ENCODE results near the gene NLRP7.
"Not testable (repeated sequence)": the region's sequence is repeated elsewhere in the genome, so short reads cannot be mapped to it uniquely, and the experiment has no call there.

Gene NLRP7

DNA sequence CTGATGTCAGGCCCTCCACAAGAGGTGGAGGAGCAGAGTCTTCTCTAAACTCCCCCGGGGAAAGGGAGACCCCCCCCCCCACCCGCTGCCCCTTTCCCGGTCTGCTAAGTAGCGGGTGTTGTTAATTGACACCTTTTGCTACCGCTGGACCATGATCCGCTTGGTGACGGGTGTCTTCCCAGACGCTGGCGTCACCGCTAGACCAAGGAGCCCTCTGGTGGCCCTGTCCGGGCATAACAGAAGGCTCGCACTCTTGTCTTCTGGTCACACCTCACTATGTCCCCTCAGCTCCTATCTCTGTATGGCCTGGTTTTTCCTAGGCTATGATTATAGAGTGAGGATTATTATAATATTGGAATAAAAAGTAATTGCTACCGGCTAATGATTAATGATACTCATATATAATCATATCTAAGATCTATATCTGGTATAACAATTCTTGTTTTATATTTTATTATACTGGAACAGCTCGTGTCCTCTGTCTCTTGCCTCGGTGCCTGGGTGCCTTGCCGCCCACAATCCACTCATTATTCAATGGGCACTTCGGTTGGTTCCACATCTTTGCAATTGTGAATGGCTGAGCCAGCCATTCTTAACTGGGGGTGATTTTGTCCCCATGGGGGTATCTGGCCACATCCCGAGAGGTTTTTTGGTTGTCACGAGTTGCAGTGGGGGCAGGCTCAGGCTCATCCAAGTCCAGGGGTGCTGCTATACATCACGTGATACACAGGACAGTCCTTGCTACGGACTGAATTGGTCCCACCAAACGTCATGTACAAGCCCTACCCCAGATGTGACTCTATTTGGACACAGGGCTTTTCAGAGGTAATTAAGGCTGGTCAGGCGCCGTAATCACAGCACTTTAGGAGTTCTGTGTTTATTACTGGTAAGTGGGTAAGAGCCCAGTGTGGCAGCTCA, 27.4 kb downstream of the NLRP7 start:
- not testable (repeated sequence) for DNase-seq (ENCODE audit: low read depth in 1 of 2, low spot score in 1 of 2)

DNA sequence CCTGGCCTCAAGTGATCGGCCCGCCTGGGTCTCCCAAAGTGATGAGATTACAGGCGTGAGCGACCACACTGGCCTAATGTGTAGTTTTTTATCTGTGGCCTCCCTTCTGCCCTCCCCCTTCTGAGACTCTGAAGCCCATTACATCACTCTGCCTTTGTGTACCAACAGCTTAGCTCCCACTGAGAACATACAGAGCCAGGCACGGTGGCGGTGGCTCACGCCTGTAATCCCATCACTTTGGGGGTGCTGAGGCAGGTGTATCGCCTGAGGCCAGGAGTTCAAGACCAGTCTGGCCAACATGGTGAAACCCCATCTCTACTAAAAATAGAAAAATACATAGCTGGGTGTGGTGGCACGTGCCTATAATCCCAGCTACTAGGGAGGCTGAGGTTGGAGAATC, 28.8 kb downstream of the NLRP7 start:
- DNase-seq (ENCODE audit: low read depth in 1 of 2, low spot score in 1 of 2): no peak

DNA sequence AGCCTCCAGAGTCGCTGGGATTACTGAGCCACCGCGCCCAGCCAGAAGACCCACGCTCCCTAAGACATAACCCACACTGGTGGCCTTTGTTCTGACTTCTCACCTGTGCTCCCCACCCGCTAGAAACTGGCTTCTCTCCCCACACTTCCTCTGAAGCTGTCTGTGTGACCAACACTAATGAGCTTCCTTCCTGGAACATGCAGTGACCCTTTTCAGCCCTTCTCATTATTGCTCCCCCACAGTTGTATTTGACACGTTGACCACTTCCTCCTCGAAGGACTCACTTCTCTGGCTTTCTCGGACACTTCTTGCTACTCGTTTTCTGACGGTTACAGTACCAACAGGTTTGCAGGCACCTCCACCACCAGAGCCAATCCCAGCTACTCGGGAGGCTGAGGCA, 30.5 kb downstream of the NLRP7 start:
- DNase-seq (ENCODE audit: low read depth in 1 of 2, low spot score in 1 of 2): no peak

DNA sequence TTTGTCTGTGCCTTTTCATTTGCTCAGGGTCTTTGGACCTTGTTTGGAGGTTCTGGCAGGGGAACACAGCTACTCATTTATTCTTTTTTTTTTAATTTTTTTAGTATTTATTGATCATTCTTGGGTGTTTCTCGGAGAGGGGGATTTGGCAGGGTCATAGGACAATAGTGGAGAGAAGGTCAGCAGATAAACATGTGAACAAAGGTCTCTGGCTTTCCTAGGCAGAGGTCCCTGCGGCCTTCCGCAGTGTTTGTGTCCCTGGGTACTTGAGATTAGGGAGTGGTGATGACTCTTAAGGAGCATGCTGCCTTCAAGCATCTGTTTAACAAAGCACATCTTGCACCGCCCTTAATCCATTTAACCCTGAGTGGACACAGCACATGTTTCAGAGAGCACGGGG, 39.4 kb downstream of the NLRP7 start:
- DNase-seq (ENCODE audit: low read depth in 1 of 2, low spot score in 1 of 2): not testable (repeated sequence)

DNA sequence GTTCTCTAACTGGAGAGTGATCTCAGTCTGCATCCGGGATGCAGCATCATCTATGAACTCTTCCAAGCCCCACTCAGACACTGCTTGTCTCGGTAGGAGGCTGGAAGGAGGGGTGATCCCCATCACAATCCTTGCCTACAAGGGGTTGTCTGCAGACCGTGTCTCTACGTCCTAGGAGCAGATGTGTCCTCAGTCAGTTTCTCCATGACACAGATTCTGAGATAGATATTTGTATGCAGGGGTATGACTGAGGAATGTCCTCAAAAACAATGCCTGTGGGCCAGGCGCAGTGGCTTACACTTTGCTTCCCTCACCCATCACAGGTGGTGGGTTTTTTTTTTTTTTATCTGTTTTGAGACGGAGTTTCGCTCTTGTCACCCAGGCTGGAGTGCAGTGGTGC, 40.5 kb downstream of the NLRP7 start:
- no peak for DNase-seq (ENCODE audit: low read depth in 1 of 2, low spot score in 1 of 2)

DNA sequence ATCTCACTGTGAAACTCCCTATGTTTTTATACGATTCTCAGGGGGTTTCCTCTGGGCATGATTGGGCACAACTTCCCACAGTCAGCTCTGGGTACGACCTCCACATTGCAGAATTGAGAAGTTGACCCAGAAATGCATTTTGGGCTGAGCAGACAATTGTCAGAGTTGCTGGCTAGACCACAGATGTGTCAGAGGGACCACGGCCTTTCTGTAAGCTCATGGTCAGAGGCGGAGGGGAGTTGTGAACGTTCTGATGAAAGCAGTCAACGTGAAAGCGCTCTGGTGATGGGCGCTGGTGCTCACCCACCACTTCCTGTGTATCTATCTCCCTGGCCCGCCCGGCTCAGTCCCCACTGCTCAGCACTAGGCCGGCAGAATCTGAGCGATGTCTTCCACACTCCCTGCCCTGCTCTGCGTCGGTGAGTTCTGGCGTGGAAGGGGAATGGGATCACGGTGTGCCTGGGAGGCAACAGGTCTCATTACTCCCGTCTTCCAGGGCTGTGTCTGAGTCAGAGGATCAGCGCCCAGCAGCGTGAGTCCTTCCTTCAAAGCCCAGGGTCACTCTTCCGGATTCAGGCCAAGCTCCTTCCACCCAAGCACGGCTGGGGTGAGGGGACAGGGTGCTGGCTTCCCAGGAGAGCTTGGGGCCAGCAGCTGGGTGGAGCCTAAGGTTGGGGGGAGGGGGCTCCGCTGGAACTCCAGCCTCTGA, 41.4 kb downstream of the NLRP7 start, which contains the start of gene NCR1:
TSS of gene NCR1 (plus strand) at position 346 of the 709 bp plus-strand sequence. CDS start at position 386, 40 bp downstream.
- no peak for DNase-seq (ENCODE audit: low read depth in 1 of 2, low spot score in 1 of 2)

DNA sequence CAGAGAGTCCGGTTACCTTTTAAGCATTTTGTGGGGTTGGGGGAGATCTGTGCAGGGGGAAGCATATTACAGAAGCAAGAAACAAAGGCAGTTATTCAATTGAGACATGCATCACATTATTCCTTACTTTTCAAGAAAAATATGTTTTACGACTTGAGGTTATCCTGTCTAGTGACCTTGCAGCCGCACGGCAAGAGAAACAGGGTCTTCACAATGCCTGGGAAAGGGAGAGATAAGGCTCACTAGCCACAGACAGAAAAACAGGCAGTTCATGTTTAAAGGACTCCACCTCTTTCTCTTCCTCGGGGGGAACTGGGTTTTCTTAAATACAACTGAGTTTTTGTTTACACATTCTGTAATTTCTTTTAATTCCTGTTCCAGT, 41.9 kb downstream of the NLRP7 start:
- DNase-seq (ENCODE audit: low read depth in 1 of 2, low spot score in 1 of 2): no peak

DNA sequence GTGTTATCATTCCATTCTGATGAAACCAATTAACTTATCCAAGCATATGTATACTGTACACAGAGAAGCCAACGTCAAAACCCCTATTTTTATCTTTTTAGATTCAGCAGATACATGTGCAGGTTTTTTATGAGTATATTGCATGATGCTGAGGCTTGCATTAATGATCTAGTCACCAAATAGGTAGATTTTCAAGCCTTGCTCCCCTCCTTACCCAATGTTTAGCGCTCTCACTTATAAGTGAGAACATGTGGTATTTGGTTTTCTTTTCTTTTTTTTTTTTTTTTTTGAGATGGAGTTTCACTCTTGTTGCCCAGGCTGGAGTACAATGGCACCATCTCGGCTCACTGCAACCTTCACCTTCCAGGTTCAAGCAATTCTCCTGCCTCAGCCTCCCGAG, 43.1 kb downstream of the NLRP7 start:
- DNase-seq (ENCODE audit: low read depth in 1 of 2, low spot score in 1 of 2): not testable (repeated sequence)

DNA sequence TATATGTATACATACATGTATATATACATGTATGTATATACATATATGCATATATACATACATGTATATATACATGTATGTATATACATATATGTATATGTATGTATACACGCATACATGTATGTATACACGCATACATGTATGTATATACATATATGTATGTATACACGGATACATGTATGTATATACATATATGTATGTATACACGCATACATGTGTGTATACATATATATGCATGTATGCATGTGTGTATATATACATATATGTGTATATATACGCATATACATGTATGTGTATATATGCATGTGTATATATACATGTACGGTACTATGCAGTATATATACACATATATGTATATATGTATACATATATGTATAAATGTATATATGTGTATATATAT, 44.0 kb downstream of the NLRP7 start:
- DNase-seq (ENCODE audit: low read depth in 1 of 2, low spot score in 1 of 2): no peak

DNA sequence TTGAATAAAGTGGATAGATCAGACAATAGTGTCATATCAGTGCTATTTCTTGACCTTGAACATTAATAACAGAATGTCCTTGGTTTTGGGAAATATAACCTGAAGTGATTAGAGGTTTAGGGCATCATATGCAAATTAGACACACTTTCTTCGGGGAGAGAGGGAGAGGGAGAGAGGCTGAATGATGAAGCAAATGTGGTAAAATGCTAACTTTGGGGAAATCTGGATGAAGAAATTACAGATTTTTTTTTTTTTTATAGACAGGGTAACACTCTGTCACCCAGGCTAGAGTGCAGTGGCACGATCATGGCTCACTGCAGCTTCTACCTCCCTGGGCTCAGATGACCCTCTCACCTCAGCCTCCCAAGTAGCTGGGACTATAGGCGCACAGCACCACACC, 45.3 kb downstream of the NLRP7 start:
- DNase-seq (ENCODE audit: low read depth in 1 of 2, low spot score in 1 of 2): no peak

DNA sequence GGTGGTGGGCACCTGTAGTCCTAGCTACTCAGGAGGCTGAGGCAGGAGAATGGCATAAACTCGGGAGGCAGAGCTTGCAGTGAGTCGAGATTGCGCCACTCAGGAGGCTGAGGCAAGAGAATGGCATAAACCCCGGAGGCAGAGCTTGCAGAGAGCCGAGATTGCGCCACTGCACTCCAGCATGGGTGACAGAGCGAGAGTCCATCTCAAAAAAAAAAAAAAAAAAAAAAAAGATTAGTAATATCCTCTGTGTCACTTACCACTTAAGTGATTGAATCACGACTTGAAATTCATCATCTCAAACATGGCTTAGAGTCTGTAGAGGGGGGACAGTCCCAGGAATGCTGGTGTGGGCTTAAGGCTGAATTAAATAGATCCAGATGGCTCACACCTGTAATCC, 46.2 kb downstream of the NLRP7 start:
- DNase-seq (ENCODE audit: low read depth in 1 of 2, low spot score in 1 of 2): not testable (repeated sequence)

DNA sequence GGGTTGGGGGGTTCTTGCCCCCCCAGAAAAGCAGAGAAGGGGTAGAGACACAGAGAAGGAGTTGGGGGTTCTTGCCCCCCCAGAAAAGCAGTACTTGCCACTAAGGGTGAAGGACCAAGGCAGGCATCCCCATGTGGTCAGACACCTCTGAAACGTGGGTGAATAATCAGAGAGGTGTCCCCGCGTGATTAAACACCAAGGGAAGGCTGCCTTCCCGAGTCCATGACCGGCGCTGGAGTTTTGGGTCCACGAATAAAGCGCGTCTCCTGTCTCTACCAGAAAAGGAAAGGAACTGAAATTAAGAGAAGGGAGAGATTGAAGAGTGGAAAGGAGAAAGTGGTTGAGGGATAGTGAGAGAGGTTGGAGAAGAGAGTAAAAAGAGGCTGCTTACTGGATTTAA, 47.7 kb downstream of the NLRP7 start:
- DNase-seq (ENCODE audit: low read depth in 1 of 2, low spot score in 1 of 2): not testable (repeated sequence)

DNA sequence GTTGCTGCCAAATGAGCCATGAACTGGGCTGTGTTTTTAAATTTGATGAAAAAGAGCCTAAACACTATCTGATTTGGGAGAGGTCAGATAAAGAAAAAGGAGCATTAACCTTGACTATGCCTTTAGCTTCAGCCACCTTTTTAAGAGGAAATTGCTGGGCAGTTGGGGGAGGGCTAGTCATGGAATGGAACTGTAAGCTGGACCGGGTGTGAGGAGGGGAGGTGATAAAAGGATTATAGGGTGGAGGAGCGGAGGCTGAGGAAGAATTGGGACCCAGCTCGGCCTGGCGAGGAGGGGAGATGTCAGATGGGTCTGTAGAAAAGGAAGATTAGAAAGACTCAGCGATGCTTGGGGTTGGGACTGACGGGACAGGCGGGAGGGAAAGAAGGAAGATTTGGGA, 48.6 kb downstream of the NLRP7 start:
- DNase-seq (ENCODE audit: low read depth in 1 of 2, low spot score in 1 of 2): not testable (repeated sequence)

DNA sequence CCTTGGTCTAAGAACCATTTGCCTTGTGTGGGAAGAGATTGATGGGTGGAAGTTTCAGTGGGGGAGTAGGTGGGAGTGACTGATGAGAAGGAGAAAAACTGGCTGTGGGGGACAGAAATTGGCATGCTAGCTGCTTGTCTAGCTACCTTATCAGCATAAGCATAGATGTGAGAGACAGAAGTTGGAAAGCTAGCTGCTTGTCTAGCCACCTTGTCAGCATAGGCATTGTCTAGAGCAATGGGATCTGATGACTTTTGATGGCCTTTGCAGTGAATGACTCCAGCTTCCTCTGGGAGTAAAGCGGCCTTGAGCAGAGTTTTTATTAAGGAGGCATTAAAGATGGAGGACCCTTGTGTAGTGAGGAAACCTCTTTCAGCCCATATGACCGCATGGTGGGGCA, 51.3 kb downstream of the NLRP7 start:
- DNase-seq (ENCODE audit: low read depth in 1 of 2, low spot score in 1 of 2): no peak

DNA sequence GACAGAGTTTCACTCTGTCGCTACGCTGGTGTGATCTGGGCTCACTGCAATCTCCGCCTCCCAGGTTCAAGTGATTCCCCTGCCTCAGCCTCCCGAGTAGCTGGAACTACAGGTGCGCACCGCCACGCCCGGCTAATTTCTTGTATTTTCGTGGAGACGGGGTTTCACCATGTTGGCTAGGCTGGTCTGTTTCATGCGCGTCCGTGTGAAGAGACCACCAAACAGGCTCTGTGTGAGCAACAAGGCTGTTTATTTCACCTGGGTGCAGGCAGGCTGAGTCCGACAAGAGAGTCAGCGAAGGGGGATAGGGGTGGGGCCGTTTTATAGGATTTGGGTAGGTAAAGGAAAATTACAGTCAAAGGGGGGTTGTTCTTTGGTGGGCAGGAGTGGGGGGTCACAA, 53.2 kb downstream of the NLRP7 start:
- not testable (repeated sequence) for DNase-seq (ENCODE audit: low read depth in 1 of 2, low spot score in 1 of 2)

DNA sequence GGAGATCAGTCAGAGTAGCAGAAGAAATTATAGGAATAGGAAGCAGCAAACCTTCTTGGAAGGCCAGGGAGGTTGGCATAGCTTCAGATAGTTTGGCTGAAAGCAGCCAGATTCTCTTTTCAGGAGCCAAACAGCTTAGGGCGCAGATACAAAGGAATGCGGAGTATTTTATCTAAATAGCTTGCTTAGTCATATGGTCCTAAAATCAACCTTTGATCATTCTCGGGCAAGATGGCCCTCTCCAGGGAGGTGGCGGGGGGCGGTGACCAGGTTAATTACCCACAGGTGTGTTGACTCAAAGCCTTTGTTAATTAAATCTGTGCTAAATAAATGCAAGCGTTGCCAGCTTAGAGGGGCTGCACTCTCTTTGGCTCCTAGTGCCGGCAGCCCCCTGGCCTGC, 53.9 kb downstream of the NLRP7 start:
- DNase-seq (ENCODE audit: low read depth in 1 of 2, low spot score in 1 of 2): no peak

DNA sequence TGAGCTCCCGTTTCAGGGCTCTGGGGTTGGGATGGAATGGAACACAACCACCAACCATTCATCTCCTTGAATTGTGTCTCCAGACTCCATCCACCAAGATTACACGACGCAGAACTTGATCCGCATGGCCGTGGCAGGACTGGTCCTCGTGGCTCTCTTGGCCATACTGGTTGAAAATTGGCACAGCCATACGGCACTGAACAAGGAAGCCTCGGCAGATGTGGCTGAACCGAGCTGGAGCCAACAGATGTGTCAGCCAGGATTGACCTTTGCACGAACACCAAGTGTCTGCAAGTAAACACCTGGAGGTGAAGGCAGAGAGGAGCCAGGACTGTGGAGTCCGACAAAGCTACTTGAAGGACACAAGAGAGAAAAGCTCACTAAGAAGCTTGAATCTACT, 57.8 kb downstream of the NLRP7 start:
- DNase-seq (ENCODE audit: low read depth in 1 of 2, low spot score in 1 of 2): no peak

DNA sequence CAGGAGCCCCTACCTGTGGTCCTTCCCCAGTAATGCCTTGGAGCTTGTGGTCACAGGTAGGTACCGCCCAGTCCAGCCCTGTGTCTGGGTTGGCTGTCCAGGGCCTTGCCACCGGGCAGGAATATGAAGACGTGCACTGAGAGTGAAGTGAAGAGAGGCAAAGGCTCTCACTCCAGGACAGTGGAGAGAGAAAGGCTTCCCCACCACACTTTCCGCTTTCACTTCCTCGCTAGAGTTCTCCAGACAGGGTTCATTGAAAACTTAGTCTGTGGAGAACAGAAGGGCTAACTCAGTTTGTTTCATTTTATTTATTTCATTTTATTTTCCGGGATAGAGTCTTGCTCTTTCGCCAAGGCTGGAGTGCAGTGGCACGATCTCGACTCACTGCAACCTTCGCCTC, 59.1 kb downstream of the NLRP7 start:
- no peak for DNase-seq (ENCODE audit: low read depth in 1 of 2, low spot score in 1 of 2)

DNA sequence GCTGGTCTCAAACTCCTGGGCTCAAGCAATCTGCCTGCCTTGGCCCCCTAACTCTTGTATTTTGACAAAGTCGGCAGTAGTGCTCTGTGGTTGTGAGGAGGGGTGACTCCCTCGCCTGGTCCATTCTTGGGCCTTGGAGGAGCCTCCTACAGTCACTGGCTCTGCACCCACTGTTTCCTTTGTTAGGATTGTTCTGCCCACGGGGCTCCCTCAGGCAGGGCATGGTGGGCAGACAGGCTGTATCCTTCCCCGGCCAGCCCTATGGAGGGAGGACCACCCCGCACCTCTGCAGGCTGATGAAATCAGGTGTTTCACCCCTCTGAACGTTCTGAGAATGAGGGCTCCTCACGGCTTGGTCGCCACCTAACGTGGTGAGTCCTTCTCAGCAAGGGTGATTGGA, 64.1 kb downstream of the NLRP7 start:
- no peak for DNase-seq (ENCODE audit: low read depth in 1 of 2, low spot score in 1 of 2)

DNA sequence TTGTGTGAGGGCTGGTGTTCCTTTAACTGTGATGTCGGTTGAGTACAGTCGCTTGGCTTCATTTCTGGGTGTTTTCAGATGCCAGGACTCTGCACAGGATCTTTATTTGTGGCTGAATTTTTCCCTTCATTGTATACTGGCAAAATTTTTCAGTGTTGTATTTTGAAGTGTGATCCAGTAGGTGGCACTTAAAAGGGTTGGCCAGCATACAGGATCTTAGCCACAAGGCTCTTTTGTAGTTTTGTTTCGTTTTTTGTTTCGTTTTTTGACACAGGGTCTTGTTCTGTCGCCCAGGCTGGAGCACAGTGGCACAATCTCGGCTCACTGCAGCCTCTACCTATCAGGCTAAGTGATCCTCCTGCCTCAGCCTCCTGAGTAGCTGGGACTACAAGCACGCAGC, 64.6 kb downstream of the NLRP7 start:
- DNase-seq (ENCODE audit: low read depth in 1 of 2, low spot score in 1 of 2): no peak

DNA sequence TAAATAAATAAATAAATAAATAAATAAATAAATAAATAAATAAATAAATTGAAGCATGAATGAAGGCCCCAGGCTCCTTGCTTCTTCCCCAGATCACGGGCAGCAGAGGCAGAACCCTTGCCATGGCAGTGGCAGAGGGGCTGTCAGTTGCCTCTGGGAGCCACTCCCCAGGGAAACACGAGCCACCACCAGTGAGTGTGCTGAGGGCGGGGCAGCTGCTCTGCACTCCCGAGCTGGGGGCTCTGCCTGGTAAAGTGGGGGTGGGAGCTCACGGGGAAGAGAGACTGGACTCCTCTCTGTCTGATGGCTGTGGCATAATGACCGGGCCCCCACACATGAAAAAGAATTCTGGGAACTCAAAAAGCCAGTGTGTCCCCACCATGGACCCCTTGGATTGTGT, 65.4 kb downstream of the NLRP7 start:
- DNase-seq (ENCODE audit: low read depth in 1 of 2, low spot score in 1 of 2): no peak

DNA sequence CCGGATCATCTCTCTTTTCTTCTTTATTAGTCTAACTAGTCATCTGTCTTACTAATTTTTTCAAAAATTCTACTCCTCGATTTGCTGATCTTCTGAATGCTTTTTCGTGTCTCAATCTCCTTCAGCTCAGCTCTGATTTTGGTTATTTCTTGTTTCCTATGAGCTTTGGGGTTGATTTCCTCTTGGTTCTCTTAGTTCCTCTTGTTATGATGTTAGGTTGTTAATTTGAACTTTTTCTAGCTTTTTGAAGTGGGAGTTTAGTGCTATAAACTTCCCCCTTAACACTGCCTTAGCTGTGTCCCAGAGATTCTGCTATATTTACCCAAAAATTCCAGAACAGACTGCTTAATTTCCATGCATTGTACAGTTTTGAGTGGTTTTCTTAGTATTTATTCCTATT, 69.9 kb downstream of the NLRP7 start:
- no peak for DNase-seq (ENCODE audit: low read depth in 1 of 2, low spot score in 1 of 2)

All from stimulated activated CD4-positive, alpha-beta T cell treated with anti-CD3 and anti-CD28 coated beads, Interleukin-15, amount 100 ng/mL, for 1 hour (primary cell).